Transverse colon (tissue), 4 donors: ENCODE data around the gene CAD. TPM values are rescaled to one million over a fixed set of nuclear protein-coding genes. Genes with fewer than 3 reads are reported as not detected.

Experiments
- DNase-seq: peaks from one replicate; pipeline ENCODE4 v3.0.0-alpha.2; 2019
- H3K27ac ChIP-seq, 4 donors: fragments of 200-600 bp; sonication (generic); 2 replicates each; pipeline ENCODE4 v1.5.1; 2016 to 2018; ENCODE audit warnings: inconsistent platforms in 4 of 4
- H3K27me3 ChIP-seq: fragments of 200-600 bp; sonication (generic); 2 replicates; pipeline ENCODE4 v1.5.1; 2017; ENCODE audit warnings: inconsistent platforms
- H3K36me3 ChIP-seq, 4 donors: fragments of 200-600 bp; sonication (generic); 2 replicates each; pipeline ENCODE4 v1.5.1; 2017 to 2019; ENCODE audit warnings: inconsistent platforms in 4 of 4
- H3K4me1 ChIP-seq, 4 donors: fragments of 200-600 bp; sonication (generic); 2 replicates each; pipeline ENCODE4 v1.5.1; 2017 to 2020; ENCODE audit warnings: inconsistent platforms in 4 of 4
- H3K4me3 ChIP-seq, 4 donors: fragments of 200-600 bp; sonication (generic); 1 replicate in 1 of 4; 2 replicates in 3 of 4; pipeline versions ENCODE4 v1.5.1 to v1.6.1; 2017 to 2019; ENCODE audit warnings: inconsistent platforms in 4 of 4
- H3K9me3 ChIP-seq, 2 donors: fragments of 200-600 bp; sonication (generic); 2 replicates each; pipeline ENCODE4 v1.5.1; 2017 to 2019; ENCODE audit warnings: inconsistent platforms in 2 of 2
- EP300 ChIP-seq: sonication (generic); formaldehyde crosslinking; IDR thresholded peaks from one replicate; pipeline ENCODE4 v1.6.1; 2017; ENCODE audit warnings: antibody characterized with exemption, low read depth
- POLR2A ChIP-seq: fragments of 450-650 bp; IDR thresholded peaks from one replicate; pipeline ENCODE4 v1.6.1; 2016; ENCODE audit warnings: antibody characterized with exemption, mild to moderate bottlenecking, moderate library complexity
- POLR2AphosphoS5 ChIP-seq, 3 donors: sonication (generic); formaldehyde crosslinking; IDR thresholded peaks; one replicate each; pipeline ENCODE4 v1.6.1; 2016; ENCODE audit warnings: antibody characterized with exemption in 3 of 3
- WGBS, 2 donors: methylation state at CpG; one replicate each; pipeline ENCODE4 v1.1.5; 2018; ENCODE audit warnings: low coverage in 1 of 2; 5-methylcytosine and 5-hydroxymethylcytosine counted together
- in situ Hi-C, 4 donors: fragments of 200-750 bp; cut with MboI; loops; one replicate each; pipeline versions ENCODE4 v1.15.0 to v1.15.1; 2017; ENCODE audit warnings: low sequenced_read_pairs in 3 of 4, low pct_ligation_motif_present in 1 of 4, low pct_unique_long_range_greater_than_20kb in 1 of 4
- intact Hi-C: fragments of 100-400 bp; cut with DNase I; formaldehyde crosslinking; loops from one replicate; pipeline ENCODE4 v1.15.1; 2023; ENCODE audit warnings: low total_unique reads
- total RNA-seq, 4 donors: library from RNA; depleted of rRNA; stranded (reverse); fragments of >200 nt; gene quantifications; one replicate each; pipeline ENCODE4 v1.1.0, GENCODE V29; 2016
- TF ChIP-seq, protein P1 (sequence below), 5 experiments: fragments of 200-600 bp in 3 of 5; fragments of 450-650 bp in 2 of 5; sonication (generic) in 3 of 5; IDR thresholded peaks; 1 replicate in 2 of 5; 2 replicates in 3 of 5; pipeline ENCODE4 v1.5.1; 2016 to 2017; ENCODE audit warnings: antibody characterized with exemption in 5 of 5, inconsistent platforms in 3 of 5, mild to moderate bottlenecking in 2 of 5, moderate library complexity in 1 of 5

The CAD gene
- total RNA-seq, 4 donors from 2014 or later: 11.9 to 25.9 (median 16.6) TPM

- in situ Hi-C loops: loop anchor here in 1 of 4 donors (25.0 kb wide), 1 partner anchor 89 kb away; the partner anchor contains the start of genes ABHD1 and CGREF1
- peaks cover 0 to 30% (median 7%) of the 10 kb centered on the region in 4 donors for H3K36me3 ChIP-seq
- H3K27me3 ChIP-seq: no peaks in the 10 kb centered on the region
- no peak for DNase-seq
- H3K9me3 ChIP-seq: no peaks in the 10 kb centered on the region
- H3K4me3 ChIP-seq: no peak overlapping the region
- TF ChIP-seq POLR2AphosphoS5 (IDR thresholded peaks at IDR 0.05) (no peak), POLR2A (no peak), EP300 (no peak)
- TF ChIP-seq, protein P1, sequence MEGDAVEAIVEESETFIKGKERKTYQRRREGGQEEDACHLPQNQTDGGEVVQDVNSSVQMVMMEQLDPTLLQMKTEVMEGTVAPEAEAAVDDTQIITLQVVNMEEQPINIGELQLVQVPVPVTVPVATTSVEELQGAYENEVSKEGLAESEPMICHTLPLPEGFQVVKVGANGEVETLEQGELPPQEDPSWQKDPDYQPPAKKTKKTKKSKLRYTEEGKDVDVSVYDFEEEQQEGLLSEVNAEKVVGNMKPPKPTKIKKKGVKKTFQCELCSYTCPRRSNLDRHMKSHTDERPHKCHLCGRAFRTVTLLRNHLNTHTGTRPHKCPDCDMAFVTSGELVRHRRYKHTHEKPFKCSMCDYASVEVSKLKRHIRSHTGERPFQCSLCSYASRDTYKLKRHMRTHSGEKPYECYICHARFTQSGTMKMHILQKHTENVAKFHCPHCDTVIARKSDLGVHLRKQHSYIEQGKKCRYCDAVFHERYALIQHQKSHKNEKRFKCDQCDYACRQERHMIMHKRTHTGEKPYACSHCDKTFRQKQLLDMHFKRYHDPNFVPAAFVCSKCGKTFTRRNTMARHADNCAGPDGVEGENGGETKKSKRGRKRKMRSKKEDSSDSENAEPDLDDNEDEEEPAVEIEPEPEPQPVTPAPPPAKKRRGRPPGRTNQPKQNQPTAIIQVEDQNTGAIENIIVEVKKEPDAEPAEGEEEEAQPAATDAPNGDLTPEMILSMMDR (IDR thresholded peaks at IDR 0.05): no peak
- no peaks in the 10 kb centered on the region for H3K4me1 ChIP-seq
- H3K27ac ChIP-seq: no peak overlapping the region
- 93 to 97% methylated on average over 5 to 7 of the region's 7 CpGs for WGBS, 2 donors
- intact Hi-C loops: no loop called here
Measured at GRCh38 chr2:27201675-27202074, 15.5 kb upstream of the CAD start.

DNA sequence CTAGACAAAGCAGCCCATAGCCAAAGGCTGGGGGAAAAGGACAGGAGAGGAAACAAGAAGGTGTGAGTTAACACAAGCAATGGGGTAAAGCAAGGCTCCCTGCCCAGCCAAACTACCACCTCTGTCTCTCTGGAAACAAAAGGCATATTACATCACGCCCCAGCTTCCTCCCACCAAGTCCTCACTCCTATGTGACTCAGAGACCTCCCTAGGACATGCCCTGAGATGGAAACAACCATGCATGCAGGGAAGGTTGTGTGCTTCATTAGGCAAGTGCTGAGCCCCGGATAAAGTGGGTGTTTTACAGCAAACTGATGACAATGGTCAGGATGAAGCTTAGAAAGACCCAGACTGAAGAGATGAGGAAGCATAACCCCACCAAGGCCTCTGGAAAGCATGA lies 14.3 kb upstream of the CAD start:
- no peak for DNase-seq
- H3K4me3 ChIP-seq: no peak overlapping the region
- intact Hi-C loops: no loop called here
- no peak for TF ChIP-seq POLR2A
- TF ChIP-seq, protein P1 (IDR thresholded peaks at IDR 0.05): no peak
- no peak for TF ChIP-seq EP300
- no peak for TF ChIP-seq POLR2AphosphoS5 (IDR thresholded peaks at IDR 0.05)
- no peaks in the 10 kb centered on the region for H3K27me3 ChIP-seq
- no peaks in the 10 kb centered on the region for H3K9me3 ChIP-seq
- 60 to 88% methylated on average over 1 to 2 of the region's 2 CpGs for WGBS, 2 donors
- in situ Hi-C loops: loop anchor here in 1 of 4 donors (25.0 kb wide), 1 partner anchor 91 kb away; the partner anchor contains the start of genes ABHD1 and CGREF1
- H3K4me1 ChIP-seq: no peaks in the 10 kb centered on the region
- no peak overlapping the region for H3K27ac ChIP-seq
- H3K36me3 ChIP-seq: peaks cover 0 to 39% (median 7%) of the 10 kb centered on the region in 4 donors

GRCh38 chr2:27203741-27204140 lies 13.4 kb upstream of the CAD start:
- Histone ChIP-seq H3K36me3 (peaks cover 0 to 39% (median 7%) of the 10 kb centered on the region in 4 donors), H3K27ac (no peak overlapping the region), H3K4me3 (no peak overlapping the region), H3K9me3 (no peaks in the 10 kb centered on the region), H3K4me1 (no peaks in the 10 kb centered on the region), H3K27me3 (no peaks in the 10 kb centered on the region)
- TF ChIP-seq, protein P1 (IDR thresholded peaks at IDR 0.05): no peak
- TF ChIP-seq POLR2AphosphoS5 (IDR thresholded peaks at IDR 0.05) (no peak), EP300 (no peak), POLR2A (no peak)
- intact Hi-C loops (no loop called here), in situ Hi-C loops (loop anchor here in 1 of 4 donors (25.0 kb wide), 1 partner anchor 91 kb away; the partner anchor contains the start of genes ABHD1 and CGREF1)
- no peak for DNase-seq
- WGBS, 2 donors: 80 to 93% methylated on average over 1 to 9 of the region's 9 CpGs

- no peak overlapping the region for H3K4me3 ChIP-seq
- no peak for DNase-seq
- intact Hi-C loops (no loop called here), in situ Hi-C loops (loop anchor here in 1 of 4 donors (25.0 kb wide), 1 partner anchor 92 kb away; the partner anchor contains the start of genes ABHD1 and CGREF1)
- peaks cover 0 to 4% (median 0%) of the 10 kb centered on the region in 4 donors for H3K4me1 ChIP-seq
- H3K27ac ChIP-seq: no peak overlapping the region
- TF ChIP-seq, protein P1 (IDR thresholded peaks at IDR 0.05): no peak
- TF ChIP-seq POLR2AphosphoS5 (IDR thresholded peaks at IDR 0.05) (no peak), EP300 (no peak), POLR2A (no peak)
- peaks cover 0 to 39% (median 7%) of the 10 kb centered on the region in 4 donors for H3K36me3 ChIP-seq
- 91% methylated on average over 8 of the region's 8 CpGs; no CpG with 5 or more reads in 1 of the 2 donors for WGBS, 2 donors
- no peaks in the 10 kb centered on the region for H3K9me3 ChIP-seq
- no peaks in the 10 kb centered on the region for H3K27me3 ChIP-seq
Measured at GRCh38 chr2:27204566-27204965, 12.6 kb upstream of the CAD start.
